Muscle layer of colon (tissue), 2 donors: ENCODE results near the gene PTPRD.
"Not testable (repeated sequence)": the region's sequence is repeated elsewhere in the genome, so short reads cannot be mapped to it uniquely, and the experiment has no call there.

Experiments used
- H3K27ac ChIP-seq: one replicate; pipeline ENCODE4 v1.7.0; 2013; ENCODE audit warnings: low read depth, mild to moderate bottlenecking, low read length, moderate library complexity
- H3K27me3 ChIP-seq, 2 donors: one replicate each; pipeline ENCODE4 v1.7.0; 2013; ENCODE audit warnings: low read length in 2 of 2, mild to moderate bottlenecking in 2 of 2; ENCODE audit not compliant: insufficient read depth in 2 of 2, control insufficient read depth in 1 of 2
- H3K36me3 ChIP-seq: one replicate; pipeline ENCODE4 v1.7.0; 2013; ENCODE audit warnings: mild to moderate bottlenecking, low read length; ENCODE audit not compliant: insufficient read depth
- H3K4me1 ChIP-seq: one replicate; pipeline ENCODE4 v1.7.0; 2013; ENCODE audit warnings: mild to moderate bottlenecking, low read length; ENCODE audit not compliant: insufficient read depth
- H3K4me3 ChIP-seq, 2 donors: one replicate each; pipeline ENCODE4 v1.7.0; 2013; ENCODE audit warnings: low read length in 2 of 2, low read depth in 1 of 2, mild to moderate bottlenecking in 1 of 2, moderate library complexity in 1 of 2
- H3K9ac ChIP-seq: one replicate; pipeline ENCODE4 v1.7.0; 2013; ENCODE audit warnings: low read length
- H3K9me3 ChIP-seq: one replicate; pipeline ENCODE4 v1.7.0; 2013; ENCODE audit warnings: mild to moderate bottlenecking, low read length
- donor health status: abdominal sarcoma.
- donor health status: Adenocarcinoma of cecum.

Gene PTPRD

DNA sequence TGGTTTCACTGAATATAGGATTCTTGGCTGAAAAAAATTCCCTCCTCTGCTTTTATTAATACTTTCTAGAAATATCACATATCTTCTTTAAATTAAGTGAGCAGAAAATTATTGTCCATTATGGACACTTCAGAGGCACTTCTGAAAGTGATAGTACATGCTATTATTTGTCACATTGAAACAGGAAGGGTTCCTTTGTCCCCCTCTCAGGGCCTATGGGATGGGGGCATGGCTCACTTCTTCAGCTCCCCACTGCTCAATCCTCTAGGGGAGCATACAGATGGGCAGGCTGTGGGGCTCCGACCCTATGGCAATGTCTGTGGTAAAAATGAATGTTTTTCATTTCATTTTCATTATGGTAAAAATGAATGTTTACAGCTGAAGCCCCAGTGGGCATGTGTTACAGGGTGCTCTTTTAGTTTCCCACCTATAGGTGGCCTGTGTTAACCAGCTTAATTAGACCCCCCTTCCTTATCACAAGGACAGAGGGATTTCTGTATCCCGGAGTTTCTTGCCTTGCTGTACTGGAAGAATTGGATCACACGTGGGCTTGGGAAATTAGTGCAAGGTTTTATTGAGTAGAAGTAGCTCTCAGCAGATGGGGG, 1225.2 kb downstream of the PTPRD start:
- Histone ChIP-seq H3K9ac (no peak overlapping the region), H3K9me3 (no peaks in the 10 kb centered on the region), H3K4me3 (no peak overlapping the region), H3K4me1 (no peaks in the 10 kb centered on the region), H3K36me3 (no peaks in the 10 kb centered on the region), H3K27me3 (no peaks in the 10 kb centered on the region), H3K27ac (no peak overlapping the region)

DNA sequence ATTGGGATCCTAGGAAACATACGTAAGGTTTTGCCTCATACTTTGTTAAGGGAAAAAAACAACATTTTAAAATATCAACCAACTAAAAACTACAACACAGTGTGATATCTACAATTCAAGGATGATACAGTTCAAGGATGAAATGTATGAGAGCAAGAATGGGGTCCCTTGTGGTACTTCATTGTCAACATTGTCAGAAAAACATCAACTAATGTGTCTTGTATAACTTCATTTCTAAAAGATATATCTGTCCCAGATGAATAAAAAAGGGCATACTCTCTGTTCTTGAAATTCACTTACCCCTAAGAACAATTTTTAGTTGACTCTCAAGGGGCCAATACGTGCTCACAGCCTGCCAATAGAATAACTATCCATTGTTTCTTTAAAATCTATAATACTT, 1250.5 kb downstream of the PTPRD start:
- Histone ChIP-seq H3K27me3 (no peaks in the 10 kb centered on the region), H3K36me3 (no peaks in the 10 kb centered on the region), H3K27ac (no peak overlapping the region), H3K9ac (no peak overlapping the region), H3K9me3 (no peaks in the 10 kb centered on the region), H3K4me1 (no peaks in the 10 kb centered on the region), H3K4me3 (no peak overlapping the region)

DNA sequence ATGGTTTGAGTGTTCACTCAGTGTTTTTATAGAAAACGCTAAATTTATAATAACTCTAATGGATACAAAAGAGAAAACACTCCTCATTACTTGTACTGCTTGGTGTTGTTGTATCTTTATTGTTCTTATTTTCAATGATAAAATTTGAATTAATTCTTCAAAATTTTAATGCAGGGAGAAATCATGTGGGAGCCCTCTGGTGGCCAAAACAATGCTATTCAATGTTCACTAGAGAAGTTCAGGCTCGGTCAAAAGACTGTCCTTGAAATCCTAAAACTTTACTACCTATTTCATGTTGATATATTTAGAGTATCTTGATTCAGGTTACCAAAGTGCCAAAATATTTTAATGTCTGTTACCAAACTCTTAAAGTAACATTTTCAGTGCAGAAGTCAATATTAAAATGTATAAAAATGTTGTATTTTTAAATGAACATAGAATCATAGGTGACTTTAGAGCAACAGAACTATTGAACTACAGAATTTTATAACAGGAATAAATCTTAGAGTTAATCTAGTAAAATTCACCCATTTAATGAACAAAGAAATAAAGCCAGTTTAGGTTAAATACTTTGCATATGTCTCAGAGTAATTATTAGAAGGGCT, 1259.8 kb downstream of the PTPRD start:
- Histone ChIP-seq H3K36me3 (no peaks in the 10 kb centered on the region), H3K27me3 (no peaks in the 10 kb centered on the region), H3K9me3 (no peaks in the 10 kb centered on the region), H3K9ac (no peak overlapping the region), H3K27ac (no peak overlapping the region), H3K4me1 (no peaks in the 10 kb centered on the region), H3K4me3 (no peak overlapping the region)

DNA sequence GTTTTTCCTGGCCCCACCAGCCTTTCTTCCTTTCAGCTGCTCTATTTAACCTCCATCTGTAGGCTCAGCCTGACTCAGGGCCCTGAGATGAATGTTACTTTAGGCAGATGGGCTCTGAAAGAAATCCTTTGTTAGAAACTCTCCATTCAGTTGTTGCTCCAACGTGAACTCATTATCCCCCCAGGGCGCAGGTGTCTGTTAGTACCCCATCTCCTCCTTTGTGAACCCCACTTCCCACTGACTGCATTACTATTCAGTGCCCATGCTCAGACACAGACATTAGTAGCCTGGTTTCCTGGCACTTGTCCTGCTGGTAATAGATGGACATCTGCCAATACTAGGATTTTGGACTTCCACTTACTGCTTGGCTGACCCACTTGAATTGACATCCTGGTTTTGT, 1271.6 kb downstream of the PTPRD start:
- no peak overlapping the region for H3K27ac ChIP-seq
- H3K9ac ChIP-seq: no peak overlapping the region

DNA sequence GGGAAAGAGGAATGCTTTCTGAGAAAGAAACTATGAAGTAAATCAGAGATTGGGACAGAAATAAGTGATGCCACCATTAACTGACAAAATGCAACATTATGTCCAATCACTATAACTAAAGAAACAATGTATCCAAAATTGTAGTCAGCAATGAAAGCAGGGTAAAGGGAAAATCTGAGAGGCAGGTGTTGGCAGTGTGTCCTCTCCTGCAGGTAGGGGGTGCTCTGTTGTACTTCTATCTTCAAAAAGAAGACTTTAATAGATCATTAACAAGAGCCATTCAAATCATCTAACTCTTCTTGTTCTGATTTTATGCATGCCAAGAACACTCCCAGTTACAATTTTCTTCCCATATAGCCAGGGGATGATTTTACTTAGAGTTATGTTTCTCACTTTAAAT, 1275.7 kb downstream of the PTPRD start:
- Histone ChIP-seq H3K36me3 (no peaks in the 10 kb centered on the region), H3K9me3 (no peaks in the 10 kb centered on the region), H3K9ac (no peak overlapping the region), H3K4me3 (no peak overlapping the region), H3K27ac (no peak overlapping the region), H3K27me3 (no peaks in the 10 kb centered on the region), H3K4me1 (no peaks in the 10 kb centered on the region)

More for the DNA sequence above, 1271.6 kb downstream of the PTPRD start:
- Histone ChIP-seq H3K4me1 (no peaks in the 10 kb centered on the region), H3K36me3 (no peaks in the 10 kb centered on the region), H3K27me3 (no peaks in the 10 kb centered on the region), H3K4me3 (no peak overlapping the region), H3K9me3 (no peaks in the 10 kb centered on the region)

DNA sequence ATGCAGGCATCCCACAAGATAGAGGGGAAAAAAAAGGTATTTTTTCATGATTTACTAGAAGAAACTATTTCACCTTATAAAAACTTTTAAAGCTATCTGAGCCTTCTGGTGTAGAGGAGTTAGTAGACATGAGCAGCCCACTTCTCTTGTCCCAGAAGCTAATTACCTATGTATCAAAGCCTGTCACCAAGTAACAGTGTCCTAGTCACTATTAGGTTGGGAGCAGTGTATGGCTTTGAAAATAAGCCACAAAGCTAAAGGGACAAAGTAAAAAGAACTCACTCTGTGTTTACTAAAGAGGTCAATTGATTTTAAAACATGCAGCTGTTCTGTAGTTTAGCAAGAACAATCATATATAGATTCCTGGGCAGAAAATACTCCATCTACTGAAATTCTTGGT, 1286.1 kb downstream of the PTPRD start:
- H3K27ac ChIP-seq: no peak overlapping the region
- H3K9me3 ChIP-seq: no peaks in the 10 kb centered on the region
- H3K9ac ChIP-seq: no peak overlapping the region
- no peaks in the 10 kb centered on the region for H3K36me3 ChIP-seq
- H3K4me1 ChIP-seq: no peaks in the 10 kb centered on the region
- no peak overlapping the region for H3K4me3 ChIP-seq
- no peaks in the 10 kb centered on the region for H3K27me3 ChIP-seq

DNA sequence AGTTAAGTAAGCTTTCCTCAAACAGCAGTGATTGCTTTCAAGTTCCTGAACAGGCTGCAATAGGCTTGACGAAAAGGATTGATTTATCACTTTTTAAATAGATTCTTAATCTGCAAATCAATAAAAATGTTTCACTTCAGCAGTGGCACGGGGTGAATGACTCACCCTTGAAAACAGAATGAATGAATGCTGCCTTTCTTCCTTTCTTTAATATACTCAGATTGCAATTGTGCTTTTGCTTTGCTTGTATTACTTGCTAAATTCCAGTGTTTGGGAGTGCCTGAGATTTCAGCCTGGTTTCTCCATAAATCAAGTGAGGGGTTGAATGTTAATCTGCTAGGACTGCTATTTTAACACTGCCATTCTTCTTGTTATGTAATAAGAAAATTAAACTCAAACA, 1293.8 kb downstream of the PTPRD start:
- no peak overlapping the region for H3K9ac ChIP-seq
- H3K4me1 ChIP-seq: no peaks in the 10 kb centered on the region
- H3K27me3 ChIP-seq: no peaks in the 10 kb centered on the region
- H3K36me3 ChIP-seq: no peaks in the 10 kb centered on the region
- no peak overlapping the region for H3K4me3 ChIP-seq
- no peak overlapping the region for H3K27ac ChIP-seq
- H3K9me3 ChIP-seq: no peaks in the 10 kb centered on the region

DNA sequence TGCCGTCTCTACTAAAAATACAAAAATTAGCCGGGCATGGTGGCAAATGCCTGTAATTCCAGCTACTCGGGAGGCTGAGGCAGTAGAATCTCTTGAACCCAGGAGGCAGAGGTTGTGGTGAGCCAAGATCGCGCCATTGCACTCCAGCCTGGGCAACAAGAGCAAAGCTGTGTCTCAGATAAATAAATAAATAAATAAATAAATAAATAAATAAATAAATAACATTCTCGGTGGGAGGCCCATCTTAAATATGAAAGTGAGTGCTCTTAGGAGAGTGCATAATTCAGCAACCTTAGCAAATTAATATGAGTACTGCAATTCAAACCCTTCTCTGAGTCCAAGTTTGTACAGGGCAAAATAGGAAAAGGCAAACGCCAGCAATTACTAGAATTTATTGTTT, 1302.1 kb downstream of the PTPRD start:
- H3K9me3 ChIP-seq, H3K27me3 ChIP-seq, H3K36me3 ChIP-seq, H3K9ac ChIP-seq, H3K4me3 ChIP-seq, H3K27ac ChIP-seq, H3K4me1 ChIP-seq: not testable (repeated sequence)

DNA sequence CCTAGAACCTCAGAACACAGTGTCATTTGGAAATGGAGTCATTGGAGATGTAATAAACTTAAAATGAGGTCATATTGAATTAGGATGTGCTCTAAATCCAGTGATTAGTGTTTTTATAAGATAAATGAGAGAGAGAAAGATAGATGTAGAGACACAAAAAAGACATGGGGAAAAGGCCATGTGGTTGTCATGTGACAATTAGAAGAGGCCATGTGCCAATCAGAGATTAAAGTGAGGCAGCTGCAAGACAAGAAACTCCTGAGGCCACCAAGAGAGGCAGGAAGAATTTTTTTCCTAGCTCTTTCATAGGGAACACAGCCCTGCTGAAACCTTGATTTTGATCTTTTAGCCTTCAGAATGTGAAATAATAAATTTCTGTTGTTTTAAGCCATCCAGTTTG, 1307.2 kb downstream of the PTPRD start:
- H3K27ac ChIP-seq: no peak overlapping the region
- H3K4me1 ChIP-seq: no peaks in the 10 kb centered on the region
- no peak overlapping the region for H3K9ac ChIP-seq
- no peaks in the 10 kb centered on the region for H3K27me3 ChIP-seq
- no peaks in the 10 kb centered on the region for H3K9me3 ChIP-seq
- H3K36me3 ChIP-seq: no peaks in the 10 kb centered on the region
- no peak overlapping the region for H3K4me3 ChIP-seq

DNA sequence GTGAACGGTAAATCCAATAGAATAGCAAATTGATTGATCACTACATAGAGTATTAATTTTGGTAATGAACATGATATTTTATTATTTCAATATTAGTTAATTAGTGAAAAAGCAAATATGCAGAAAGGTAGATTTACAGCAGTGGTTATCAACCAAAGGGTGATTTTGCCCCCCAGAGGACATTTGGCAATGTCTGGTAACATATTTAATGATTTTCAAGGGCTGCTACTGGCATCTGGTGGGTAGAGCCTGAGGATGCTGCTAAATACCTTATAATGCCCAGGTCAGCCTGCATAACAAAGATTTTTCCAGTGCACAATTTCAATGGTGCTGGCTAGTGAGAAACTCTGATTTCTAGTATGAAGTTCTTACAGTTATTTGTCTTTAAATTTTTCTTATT, 1313.7 kb downstream of the PTPRD start:
- Histone ChIP-seq H3K27ac (no peak overlapping the region), H3K9me3 (no peaks in the 10 kb centered on the region), H3K27me3 (no peaks in the 10 kb centered on the region), H3K4me3 (no peak overlapping the region), H3K9ac (no peak overlapping the region), H3K4me1 (no peaks in the 10 kb centered on the region), H3K36me3 (no peaks in the 10 kb centered on the region)

DNA sequence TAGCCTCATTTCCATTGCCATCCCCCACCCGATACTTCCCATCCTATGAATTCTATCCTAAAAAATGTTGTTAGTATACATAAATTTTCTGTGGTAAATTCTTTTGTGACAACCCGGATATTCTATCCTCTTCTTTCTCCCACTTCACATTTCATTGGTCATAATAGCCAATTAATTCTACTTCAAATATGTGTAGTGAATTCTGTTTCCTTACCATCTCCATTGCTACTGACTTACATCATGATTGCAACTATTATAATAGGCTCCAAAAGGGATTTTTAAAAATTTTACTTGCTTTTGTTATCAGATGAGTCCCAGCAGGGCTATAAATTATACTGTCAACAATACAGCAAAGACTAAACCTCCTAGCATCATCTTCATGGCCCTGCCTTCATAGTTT, 1326.8 kb downstream of the PTPRD start:
- H3K9me3 ChIP-seq: no peaks in the 10 kb centered on the region
- H3K27ac ChIP-seq: no peak overlapping the region
- H3K4me1 ChIP-seq: no peaks in the 10 kb centered on the region
- no peaks in the 10 kb centered on the region for H3K27me3 ChIP-seq
- H3K9ac ChIP-seq: no peak overlapping the region
- H3K4me3 ChIP-seq: no peak overlapping the region
- H3K36me3 ChIP-seq: no peaks in the 10 kb centered on the region

DNA sequence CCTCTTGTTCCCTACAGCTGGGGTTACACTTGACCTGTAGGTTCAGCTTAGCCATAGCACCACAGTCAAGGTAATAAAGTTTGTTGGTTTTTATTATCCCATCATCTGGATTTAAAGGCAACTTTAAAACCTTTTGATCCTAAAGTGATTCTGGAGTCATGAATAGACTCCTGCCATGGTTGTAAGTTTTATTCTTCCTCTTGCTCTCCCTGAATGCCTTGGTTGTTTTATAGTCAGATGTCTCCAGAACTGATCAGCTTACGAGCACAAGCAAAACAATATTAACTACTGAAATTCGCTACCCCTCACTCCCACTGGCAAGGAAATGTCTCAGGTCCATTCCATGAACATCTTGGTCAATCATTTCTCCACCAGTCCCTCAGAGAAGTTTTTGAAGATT, 1328.6 kb downstream of the PTPRD start:
- H3K9me3 ChIP-seq: no peaks in the 10 kb centered on the region

More for the DNA sequence above, 1328.6 kb downstream of the PTPRD start:
- H3K27me3 ChIP-seq: no peaks in the 10 kb centered on the region
- H3K4me3 ChIP-seq: no peak overlapping the region
- no peak overlapping the region for H3K27ac ChIP-seq
- H3K4me1 ChIP-seq: no peaks in the 10 kb centered on the region
- H3K36me3 ChIP-seq: no peaks in the 10 kb centered on the region
- H3K9ac ChIP-seq: no peak overlapping the region
